Transverse colon (tissue), 4 donors: ENCODE measurements around the gene AS3MT. TPM values are rescaled to one million over a fixed set of nuclear protein-coding genes. Genes with fewer than 3 reads are reported as not detected.
"Not testable (repeated sequence)": the region's sequence is repeated elsewhere in the genome, so short reads cannot be mapped to it uniquely, and the experiment has no call there.

Source experiments
- DNase-seq: peaks from one replicate; pipeline ENCODE4 v3.0.0-alpha.2; 2019
- H3K27ac ChIP-seq, 4 donors: fragments of 200-600 bp; sonication (generic); 2 replicates each; pipeline ENCODE4 v1.5.1; 2016 to 2018; ENCODE audit warnings: inconsistent platforms in 4 of 4
- H3K27me3 ChIP-seq: fragments of 200-600 bp; sonication (generic); 2 replicates; pipeline ENCODE4 v1.5.1; 2017; ENCODE audit warnings: inconsistent platforms
- H3K36me3 ChIP-seq, 4 donors: fragments of 200-600 bp; sonication (generic); 2 replicates each; pipeline ENCODE4 v1.5.1; 2017 to 2019; ENCODE audit warnings: inconsistent platforms in 4 of 4
- H3K4me1 ChIP-seq, 4 donors: fragments of 200-600 bp; sonication (generic); 2 replicates each; pipeline ENCODE4 v1.5.1; 2017 to 2020; ENCODE audit warnings: inconsistent platforms in 4 of 4
- H3K4me3 ChIP-seq, 4 donors: fragments of 200-600 bp; sonication (generic); 1 replicate in 1 of 4; 2 replicates in 3 of 4; pipeline versions ENCODE4 v1.5.1 to v1.6.1; 2017 to 2019; ENCODE audit warnings: inconsistent platforms in 4 of 4
- H3K9me3 ChIP-seq, 2 donors: fragments of 200-600 bp; sonication (generic); 2 replicates each; pipeline ENCODE4 v1.5.1; 2017 to 2019; ENCODE audit warnings: inconsistent platforms in 2 of 2
- EP300 ChIP-seq: sonication (generic); formaldehyde crosslinking; IDR thresholded peaks from one replicate; pipeline ENCODE4 v1.6.1; 2017; ENCODE audit warnings: antibody characterized with exemption, low read depth
- POLR2A ChIP-seq: fragments of 450-650 bp; IDR thresholded peaks from one replicate; pipeline ENCODE4 v1.6.1; 2016; ENCODE audit warnings: antibody characterized with exemption, mild to moderate bottlenecking, moderate library complexity
- POLR2AphosphoS5 ChIP-seq, 3 donors: sonication (generic); formaldehyde crosslinking; IDR thresholded peaks; one replicate each; pipeline ENCODE4 v1.6.1; 2016; ENCODE audit warnings: antibody characterized with exemption in 3 of 3
- WGBS, 2 donors: methylation state at CpG; one replicate each; pipeline ENCODE4 v1.1.5; 2018; ENCODE audit warnings: low coverage in 1 of 2; 5-methylcytosine and 5-hydroxymethylcytosine counted together
- in situ Hi-C, 4 donors: fragments of 200-750 bp; cut with MboI; loops; one replicate each; pipeline versions ENCODE4 v1.15.0 to v1.15.1; 2017; ENCODE audit warnings: low sequenced_read_pairs in 3 of 4, low pct_ligation_motif_present in 1 of 4, low pct_unique_long_range_greater_than_20kb in 1 of 4
- intact Hi-C: fragments of 100-400 bp; cut with DNase I; formaldehyde crosslinking; loops from one replicate; pipeline ENCODE4 v1.15.1; 2023; ENCODE audit warnings: low total_unique reads
- total RNA-seq, 4 donors: library from RNA; depleted of rRNA; stranded (reverse); fragments of >200 nt; gene quantifications; one replicate each; pipeline ENCODE4 v1.1.0, GENCODE V29; 2016
- TF ChIP-seq, protein P1 (sequence below), 5 experiments: fragments of 200-600 bp in 3 of 5; fragments of 450-650 bp in 2 of 5; sonication (generic) in 3 of 5; IDR thresholded peaks; 1 replicate in 2 of 5; 2 replicates in 3 of 5; pipeline ENCODE4 v1.5.1; 2016 to 2017; ENCODE audit warnings: antibody characterized with exemption in 5 of 5, inconsistent platforms in 3 of 5, mild to moderate bottlenecking in 2 of 5, moderate library complexity in 1 of 5

Gene AS3MT
- total RNA-seq, 4 donors from 2014 or later, result 0.96 to 3.4 (median 2.9) TPM; not detected in 1

DNA sequence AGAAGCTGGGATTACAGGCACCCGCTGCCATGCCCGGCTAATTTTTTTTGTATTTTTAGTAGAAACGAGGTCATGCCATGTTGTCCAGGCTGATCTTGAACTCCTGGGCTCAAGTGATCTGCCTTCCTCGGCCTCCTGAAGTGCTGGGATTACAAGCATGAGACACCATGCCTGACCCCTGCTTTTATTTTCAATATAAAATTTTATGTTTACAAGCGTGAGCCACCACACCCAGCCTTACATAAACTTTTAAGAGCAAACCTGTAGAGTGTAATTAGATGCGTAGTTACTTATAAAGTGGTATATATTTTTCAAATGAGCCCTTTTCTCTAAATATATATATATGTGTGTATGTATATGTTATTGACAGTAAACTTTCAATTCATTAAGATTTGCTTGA is 57.6 kb downstream of the AS3MT start:
- intact Hi-C loops, result no loop called here
- TF ChIP-seq EP300 (no peak), POLR2A (no peak), POLR2AphosphoS5 (IDR thresholded peaks at IDR 0.05) (no peak)
- TF ChIP-seq, protein P1, sequence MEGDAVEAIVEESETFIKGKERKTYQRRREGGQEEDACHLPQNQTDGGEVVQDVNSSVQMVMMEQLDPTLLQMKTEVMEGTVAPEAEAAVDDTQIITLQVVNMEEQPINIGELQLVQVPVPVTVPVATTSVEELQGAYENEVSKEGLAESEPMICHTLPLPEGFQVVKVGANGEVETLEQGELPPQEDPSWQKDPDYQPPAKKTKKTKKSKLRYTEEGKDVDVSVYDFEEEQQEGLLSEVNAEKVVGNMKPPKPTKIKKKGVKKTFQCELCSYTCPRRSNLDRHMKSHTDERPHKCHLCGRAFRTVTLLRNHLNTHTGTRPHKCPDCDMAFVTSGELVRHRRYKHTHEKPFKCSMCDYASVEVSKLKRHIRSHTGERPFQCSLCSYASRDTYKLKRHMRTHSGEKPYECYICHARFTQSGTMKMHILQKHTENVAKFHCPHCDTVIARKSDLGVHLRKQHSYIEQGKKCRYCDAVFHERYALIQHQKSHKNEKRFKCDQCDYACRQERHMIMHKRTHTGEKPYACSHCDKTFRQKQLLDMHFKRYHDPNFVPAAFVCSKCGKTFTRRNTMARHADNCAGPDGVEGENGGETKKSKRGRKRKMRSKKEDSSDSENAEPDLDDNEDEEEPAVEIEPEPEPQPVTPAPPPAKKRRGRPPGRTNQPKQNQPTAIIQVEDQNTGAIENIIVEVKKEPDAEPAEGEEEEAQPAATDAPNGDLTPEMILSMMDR (IDR thresholded peaks at IDR 0.05), result no peak
- peaks cover 0 to 40% (median 18%) of the 10 kb centered on the region in 4 donors for H3K4me1 ChIP-seq
- in situ Hi-C loops, result loop anchor here in 1 of 4 donors (10.0 kb wide), 1 partner anchor 128 kb away; no protein-coding TSS in a partner anchor
- no peaks in the 10 kb centered on the region for H3K9me3 ChIP-seq
- DNase-seq, result peak; percentile 34
- WGBS, 2 donors, result 68 to 73% methylated on average over 6 of the region's 6 CpGs
- H3K27ac ChIP-seq, result peak overlapping the region in 3 of 4 donors; percentile 24 to 59 (median 38)
- no peaks in the 10 kb centered on the region for H3K36me3 ChIP-seq
- H3K27me3 ChIP-seq, result no peaks in the 10 kb centered on the region
- H3K4me3 ChIP-seq, result no peak overlapping the region

DNA sequence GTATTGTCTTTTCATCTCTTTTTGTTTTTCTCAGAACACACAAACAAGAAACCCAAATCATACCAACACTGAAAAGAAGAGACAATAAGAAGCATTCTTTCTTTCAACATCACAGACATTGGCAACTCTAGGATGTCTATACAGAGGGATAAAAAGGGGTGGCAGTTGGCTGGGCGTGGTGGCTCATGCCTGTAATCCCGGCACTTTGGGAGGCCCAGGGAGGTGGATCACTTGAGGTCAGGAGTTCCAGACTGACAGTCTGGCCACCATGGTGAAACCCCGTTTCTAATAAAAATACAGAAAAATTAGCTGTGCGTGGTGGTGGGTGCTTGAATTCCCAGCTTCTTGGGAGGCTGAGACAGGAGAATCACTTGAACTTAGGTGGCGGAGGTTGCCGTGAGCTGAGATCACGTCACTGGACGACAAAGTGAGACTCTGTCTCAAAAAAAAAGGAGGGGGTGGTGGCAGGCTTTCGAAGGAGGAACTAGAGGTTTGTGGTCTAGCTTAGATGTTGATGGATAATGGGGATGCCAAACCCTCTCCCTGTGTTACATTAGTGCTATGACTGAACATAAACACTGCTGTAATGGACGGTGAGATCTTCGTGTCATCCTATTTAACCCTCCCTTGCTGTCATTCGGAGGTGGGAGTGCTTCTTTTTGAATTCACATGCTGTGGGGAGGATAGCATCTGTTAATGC is 58.2 kb downstream of the AS3MT start:
- intact Hi-C loops, result no loop called here
- DNase-seq, result peak; percentile 39
- Histone ChIP-seq H3K27me3 (no peaks in the 10 kb centered on the region), H3K4me3 (no peak overlapping the region), H3K9me3 (no peaks in the 10 kb centered on the region), H3K36me3 (no peaks in the 10 kb centered on the region), H3K27ac (peak overlapping the region in 3 of 4 donors; percentile 24 to 59 (median 38)), H3K4me1 (peaks cover 0 to 34% (median 15%) of the 10 kb centered on the region in 4 donors)
- WGBS, 2 donors, result 82 to 84% methylated on average over 9 to 12 of the region's 12 CpGs
- in situ Hi-C loops, result loop anchor here in 1 of 4 donors (10.0 kb wide), 1 partner anchor 127 kb away; no protein-coding TSS in a partner anchor
- TF ChIP-seq EP300, result no peak
- no peak for TF ChIP-seq POLR2A

DNA sequence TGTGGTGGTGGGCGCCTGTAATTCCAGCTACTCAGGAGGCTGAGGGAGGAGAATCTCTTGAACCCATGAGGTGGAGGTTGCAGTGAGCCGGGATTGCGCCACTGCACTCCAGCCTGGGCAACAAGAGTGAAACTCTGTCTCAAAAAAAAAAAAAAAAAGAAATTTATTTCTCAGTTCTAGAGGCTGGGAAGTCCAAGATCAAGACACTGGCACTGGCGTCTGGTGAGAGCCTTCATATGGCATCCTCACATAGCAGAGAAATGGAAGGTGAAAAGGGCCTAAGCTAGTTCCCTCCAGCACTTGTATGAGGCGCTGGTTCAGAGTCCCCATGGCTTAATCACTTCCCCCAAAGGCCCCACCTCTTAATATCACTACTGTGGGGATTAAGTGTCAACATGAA is 59.2 kb downstream of the AS3MT start:
- H3K9me3 ChIP-seq, intact Hi-C loops, H3K27me3 ChIP-seq, H3K27ac ChIP-seq, DNase-seq, H3K36me3 ChIP-seq, H3K4me3 ChIP-seq: not testable (repeated sequence)
- 95 to 100% methylated on average over 2 to 5 of the region's 5 CpGs for WGBS, 2 donors
- in situ Hi-C loops, result loop anchor here in 1 of 4 donors (10.0 kb wide), 1 partner anchor 126 kb away; no protein-coding TSS in a partner anchor
- H3K4me1 ChIP-seq, result peaks cover 0 to 24% (median 7%) of the 10 kb centered on the region in 4 donors

DNA sequence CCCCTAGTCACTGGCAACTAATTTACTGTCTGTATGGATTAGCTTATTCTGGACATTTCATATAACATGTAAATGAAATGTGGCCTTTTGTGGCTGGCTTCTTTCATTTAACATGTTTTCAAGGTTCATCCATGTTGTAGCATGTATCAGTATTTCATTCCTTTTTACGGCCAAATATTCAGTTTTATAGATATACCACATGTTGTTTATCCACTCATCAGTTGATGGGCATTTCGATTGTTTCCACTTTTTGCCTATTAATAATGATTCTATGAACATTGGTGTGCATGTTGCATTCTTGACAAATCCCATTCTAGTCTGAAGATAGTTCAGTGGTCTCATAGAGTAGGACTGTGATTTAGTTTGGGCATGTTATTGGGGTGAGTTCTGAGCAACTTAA is 61.5 kb downstream of the AS3MT start:
- Histone ChIP-seq H3K4me1 (peaks cover 0 to 11% (median 3%) of the 10 kb centered on the region in 4 donors), H3K27ac (no peak overlapping the region), H3K4me3 (no peak overlapping the region), H3K36me3 (no peaks in the 10 kb centered on the region), H3K27me3 (no peaks in the 10 kb centered on the region), H3K9me3 (no peaks in the 10 kb centered on the region)
- in situ Hi-C loops (loop anchor here in 1 of 4 donors (10.0 kb wide), 1 partner anchor 134 kb away; no protein-coding TSS in a partner anchor), intact Hi-C loops (no loop called here)
- WGBS, 2 donors, result 92 to 94% methylated on average over 2 of the region's 2 CpGs
- TF ChIP-seq POLR2AphosphoS5 (IDR thresholded peaks at IDR 0.05) (no peak), EP300 (no peak)
- TF ChIP-seq, protein P1 (IDR thresholded peaks at IDR 0.05), result no peak
- DNase-seq, result no peak

DNA sequence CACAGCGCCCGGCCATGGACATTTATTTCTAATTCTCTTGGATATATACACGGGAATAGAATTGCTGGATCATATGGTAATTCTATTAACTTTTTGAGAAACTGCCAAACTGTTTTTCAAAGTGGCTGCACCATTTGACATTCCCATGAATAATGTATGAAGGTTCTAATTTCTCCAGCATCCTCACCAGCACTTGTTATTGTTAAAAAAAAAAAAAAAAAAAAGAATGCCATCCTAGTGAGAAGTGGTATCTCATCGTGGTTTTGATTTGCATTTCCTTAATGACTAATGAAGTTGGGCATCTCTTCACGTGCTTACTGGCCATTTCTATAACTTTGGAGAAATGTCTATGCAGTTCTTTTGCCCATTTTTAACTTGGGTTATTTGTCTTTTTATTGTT is 62.4 kb downstream of the AS3MT start:
- intact Hi-C loops (no loop called here), in situ Hi-C loops (loop anchor here in 1 of 4 donors (10.0 kb wide), 1 partner anchor 133 kb away; no protein-coding TSS in a partner anchor)
- H3K27me3 ChIP-seq, result no peaks in the 10 kb centered on the region
- H3K9me3 ChIP-seq, result no peaks in the 10 kb centered on the region
- DNase-seq, result no peak
- peaks cover 0 to 6% (median 3%) of the 10 kb centered on the region in 4 donors for H3K4me1 ChIP-seq
- TF ChIP-seq, protein P1 (IDR thresholded peaks at IDR 0.05), result no peak
- TF ChIP-seq POLR2A (no peak), EP300 (no peak), POLR2AphosphoS5 (IDR thresholded peaks at IDR 0.05) (no peak)
- H3K36me3 ChIP-seq, result no peaks in the 10 kb centered on the region
- no peak overlapping the region for H3K27ac ChIP-seq
- WGBS, 2 donors, result 87 to 100% methylated on average over 3 to 5 of the region's 5 CpGs
- no peak overlapping the region for H3K4me3 ChIP-seq
